ENCODE results near the gene SHROOM3.
"Not testable (repeated sequence)": the region's sequence is repeated elsewhere in the genome, so short reads cannot be mapped to it uniquely, and the experiment has no call there.

GRCh38 chr4:76423159-76423558 lies 11.9 kb upstream of the SHROOM3 start:
- TF ChIP-seq POLR2AphosphoS5, POLR2A, CTCF (IDR thresholded peaks at IDR 0.05): not testable (repeated sequence)
